Measurements from ENCODE around the gene GLRX3. TPM values are rescaled to one million over a fixed set of nuclear protein-coding genes. Genes with fewer than 3 reads are reported as not detected.

The GLRX3 gene
- total RNA-seq, 1 donor from 2014 or later: 23.9 TPM

DNA sequence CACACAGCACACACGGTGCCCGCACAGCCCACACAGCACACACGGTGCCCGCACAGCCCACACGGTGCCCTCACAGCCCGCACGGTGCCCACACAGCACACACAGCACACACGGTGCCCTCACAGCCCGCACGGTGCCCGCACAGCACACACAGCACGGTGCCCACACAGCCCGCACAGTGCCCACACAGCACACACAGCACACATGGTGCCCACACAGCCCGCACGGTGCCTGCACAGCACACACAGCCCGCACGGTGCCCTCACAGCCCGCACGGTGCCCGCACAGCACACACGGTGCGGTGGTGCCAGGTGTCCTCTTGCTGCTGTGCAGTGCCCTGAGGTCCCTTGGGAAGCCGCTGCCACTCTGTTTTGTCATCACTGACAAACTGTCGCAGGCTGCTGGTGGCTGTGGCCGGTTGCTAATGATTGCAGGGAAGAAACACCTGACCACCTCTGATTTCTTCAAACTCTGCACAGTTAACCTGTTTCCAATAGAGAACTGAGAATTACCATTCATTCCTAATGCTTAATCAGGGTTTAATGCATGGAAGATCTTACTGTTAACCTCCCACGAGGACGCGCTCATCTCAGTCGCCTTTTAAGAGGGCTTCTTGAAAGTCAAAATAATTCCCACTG, 66.9 kb downstream of the GLRX3 start:
- no peak for DNase-seq (ENCODE audit: low spot score)
- ATAC-seq: peak; percentile 14

DNA sequence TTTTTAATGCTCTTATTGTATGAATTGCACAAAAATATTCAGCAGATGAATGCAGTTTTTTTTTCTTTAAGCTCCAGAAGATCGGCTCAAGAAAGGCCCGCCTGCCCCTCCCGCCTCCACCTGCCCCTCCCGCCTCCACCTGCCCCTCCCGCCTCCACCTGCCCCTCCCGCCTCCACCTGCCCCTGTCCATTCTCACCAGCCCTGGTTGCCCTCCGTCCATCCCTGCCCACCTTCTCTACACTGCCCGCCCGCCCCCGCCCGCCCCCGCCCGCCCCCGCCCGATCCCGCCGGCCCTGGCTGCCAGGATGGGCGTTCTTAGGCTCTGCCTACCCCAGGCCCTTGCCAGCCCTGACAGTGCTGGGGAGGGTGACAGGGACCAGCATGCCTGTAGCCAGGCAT, 67.4 kb downstream of the GLRX3 start:
- no peak for ATAC-seq
- no peak for DNase-seq (ENCODE audit: low spot score)

- DNase-seq (ENCODE audit: low spot score) (no peak), ATAC-seq (peak; percentile 11)
Observed at GRCh38 chr10:130206216-130206737, 70.1 kb downstream of the GLRX3 start.

DNA sequence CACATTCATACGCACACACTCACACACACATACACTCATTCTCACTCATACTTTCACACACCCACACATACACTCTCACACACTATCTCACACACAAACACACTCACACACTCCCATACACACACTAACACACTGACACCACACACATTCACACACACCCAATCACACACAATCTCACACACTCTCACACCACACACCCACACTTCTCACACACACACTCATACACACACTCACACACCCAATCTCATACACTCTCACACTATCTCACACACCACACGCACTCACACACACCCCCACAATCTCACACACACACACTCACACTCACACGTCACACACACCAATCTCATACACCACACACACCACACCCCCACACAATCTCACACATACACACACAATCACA, 71.0 kb downstream of the GLRX3 start:
- DNase-seq (ENCODE audit: low spot score) (no peak), ATAC-seq (no peak)

GRCh38 chr10:130208807-130209206, 72.6 kb downstream of the GLRX3 start:
- DNase-seq (ENCODE audit: low spot score) (no peak), ATAC-seq (no peak)

GRCh38 chr10:130212746-130213145, 76.6 kb downstream of the GLRX3 start:
- no peak for DNase-seq (ENCODE audit: low spot score)
- no peak for ATAC-seq

GRCh38 chr10:130213286-130214080, 77.3 kb downstream of the GLRX3 start:
- DNase-seq (ENCODE audit: low spot score) (no peak), ATAC-seq (no peak)

DNA sequence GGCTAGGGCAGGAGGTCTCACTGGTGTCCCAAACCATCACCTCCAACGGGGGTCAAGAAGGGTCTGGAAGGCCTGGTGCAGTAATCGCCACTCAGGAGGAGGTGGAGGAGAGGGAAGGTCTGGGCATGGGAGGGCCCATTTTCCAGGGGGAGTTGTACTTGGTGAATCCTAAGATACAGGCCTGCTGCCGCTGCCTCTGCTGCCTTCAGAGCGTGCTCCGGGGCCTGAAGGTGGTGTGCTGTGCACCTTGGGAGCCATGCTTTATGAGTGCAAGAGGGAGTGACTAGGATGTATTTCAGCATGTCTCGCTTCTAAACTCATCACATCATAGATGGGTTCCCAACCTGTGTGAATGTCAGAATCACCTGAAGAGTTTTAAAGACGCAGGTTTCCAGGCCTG, 78.2 kb downstream of the GLRX3 start:
- DNase-seq (ENCODE audit: low spot score): no peak
- no peak for ATAC-seq

GRCh38 chr10:130215151-130215930, 79.2 kb downstream of the GLRX3 start:
- DNase-seq (ENCODE audit: low spot score) (no peak), ATAC-seq (no peak)

DNA sequence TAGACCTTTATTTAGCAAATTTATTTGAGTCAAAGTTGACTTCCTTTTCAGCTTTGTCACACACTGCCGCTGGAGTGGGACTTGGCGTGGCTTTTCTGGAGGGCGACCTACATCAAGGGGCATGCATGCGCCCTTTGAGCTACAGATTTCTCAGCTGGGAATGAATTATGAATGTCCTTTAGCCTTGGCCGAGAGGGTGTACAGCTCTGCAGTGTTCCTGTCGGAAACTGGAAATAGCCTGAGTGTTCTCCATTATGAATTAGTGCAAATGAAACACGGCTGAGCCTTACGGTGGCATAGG, 79.7 kb downstream of the GLRX3 start:
- DNase-seq (ENCODE audit: low spot score) (no peak), ATAC-seq (no peak)

DNA sequence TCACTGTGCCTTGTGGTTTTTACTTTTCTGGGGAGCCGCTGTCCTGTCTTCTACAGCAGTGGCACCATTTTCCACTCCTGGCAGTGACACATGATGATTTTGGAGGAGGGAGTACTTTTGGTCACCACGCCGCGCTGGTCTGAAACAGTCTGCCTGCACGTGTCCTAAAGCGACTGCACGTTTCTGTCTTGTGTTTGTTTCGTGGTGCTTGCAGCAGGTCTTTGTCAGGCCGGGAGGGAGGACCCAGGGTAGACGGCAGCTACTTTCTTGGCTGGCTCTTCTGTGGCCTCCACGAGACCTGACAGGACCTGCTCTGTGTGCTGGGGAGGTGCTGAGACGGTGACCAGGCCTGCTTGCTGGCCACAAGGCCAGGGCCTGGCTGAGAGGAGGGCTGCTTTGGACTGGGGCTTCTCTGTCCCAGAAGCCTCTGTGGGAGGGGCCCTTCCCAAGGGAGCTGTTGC, 82.0 kb downstream of the GLRX3 start:
- ATAC-seq (no peak), DNase-seq (ENCODE audit: low spot score) (no peak)

DNA sequence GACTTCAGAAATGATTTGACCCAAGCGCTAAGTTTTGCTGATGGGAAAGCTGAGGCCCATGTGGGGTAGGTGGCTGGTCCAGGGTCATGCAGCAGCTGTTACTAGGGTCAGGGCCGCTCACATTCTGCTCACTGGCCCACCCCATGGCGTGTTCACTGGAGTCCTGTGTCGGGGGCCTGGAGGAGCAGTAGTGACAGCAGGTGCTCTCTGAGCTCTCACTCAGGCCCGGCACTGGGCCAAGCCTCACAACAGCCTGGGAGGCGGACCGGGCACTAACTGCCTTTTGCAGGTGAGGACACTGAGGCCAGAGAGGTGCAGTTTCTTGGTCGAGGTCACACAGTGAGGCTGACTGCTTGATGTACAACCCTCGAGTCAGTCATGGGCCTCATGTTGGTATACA, 82.7 kb downstream of the GLRX3 start:
- ATAC-seq (no peak), DNase-seq (ENCODE audit: low spot score) (no peak)

GRCh38 chr10:130220251-130221185, 84.3 kb downstream of the GLRX3 start:
- DNase-seq (ENCODE audit: low spot score) (no peak), ATAC-seq (no peak)

- ATAC-seq: no peak
Observed at GRCh38 chr10:130221456-130222375, 85.5 kb downstream of the GLRX3 start.

GRCh38 chr10:130222381-130222780, 86.2 kb downstream of the GLRX3 start:
- ATAC-seq (no peak), DNase-seq (ENCODE audit: low spot score) (no peak)

More at GRCh38 chr10:130221456-130222375, 85.5 kb downstream of the GLRX3 start:
- DNase-seq (ENCODE audit: low spot score): no peak

DNA sequence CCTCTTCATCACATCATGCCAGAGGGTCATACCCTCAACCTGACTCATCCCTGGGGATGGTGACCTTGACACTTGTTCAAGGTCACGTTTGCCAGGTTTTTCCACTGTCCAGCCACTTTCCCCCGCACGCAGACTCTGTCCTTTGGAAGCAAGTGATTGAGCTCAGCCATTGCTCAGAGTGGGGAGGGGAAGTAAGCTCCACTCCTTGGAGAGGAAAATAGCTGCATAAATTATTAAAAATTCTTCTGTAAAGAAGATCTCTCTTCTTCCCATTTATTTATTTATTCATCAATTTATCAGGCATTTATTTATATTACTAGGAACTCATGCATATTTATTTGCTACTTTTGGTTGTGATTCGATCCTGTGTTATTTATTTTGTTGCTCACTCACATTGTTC, 88.0 kb downstream of the GLRX3 start:
- no peak for ATAC-seq
- DNase-seq (ENCODE audit: low spot score): no peak

GRCh38 chr10:130226012-130226411, 89.8 kb downstream of the GLRX3 start:
- peak; percentile 29 for DNase-seq (ENCODE audit: low spot score)
- no peak for ATAC-seq

- ATAC-seq (no peak), DNase-seq (ENCODE audit: low spot score) (no peak)
Observed at GRCh38 chr10:130227883-130228282, 91.7 kb downstream of the GLRX3 start.

Measured in left lobe of liver (tissue), 2 donors.